Breast epithelium (tissue), 4 donors: ENCODE results near the gene ACCSL. TPM values are rescaled to one million over a fixed set of nuclear protein-coding genes. Genes with fewer than 3 reads are reported as not detected.

Experiments used
- DNase-seq, 2 donors: peaks; one replicate each; pipeline ENCODE4 v3.0.0-alpha.2; 2019; ENCODE audit warnings: low spot score in 2 of 2
- H3K27ac ChIP-seq, 2 donors: fragments of 200-600 bp; sonication (generic) in 1 of 2; one replicate each; pipeline ENCODE4 v1.5.1; 2016 to 2019; ENCODE audit warnings: mild to moderate bottlenecking in 1 of 2
- H3K27me3 ChIP-seq, 2 donors: fragments of 200-600 bp; sonication (generic) in 1 of 2; one replicate each; pipeline versions ENCODE4 v1.5.1 to v1.6.0; 2017 to 2019; ENCODE audit warnings: control low read depth in 1 of 2, mild to moderate bottlenecking in 1 of 2
- H3K36me3 ChIP-seq: fragments of 200-600 bp; one replicate; pipeline ENCODE4 v1.5.1; 2019
- H3K4me1 ChIP-seq, 2 donors: fragments of 200-600 bp; sonication (generic); one replicate each; pipeline ENCODE4 v1.5.1; 2016 to 2019; ENCODE audit warnings: control low read depth in 1 of 2
- H3K4me3 ChIP-seq, 3 donors: fragments of 200-600 bp; sonication (generic); 1 replicate in 2 of 3; 2 replicates in 1 of 3; pipeline ENCODE4 v1.5.1; 2016 to 2019; ENCODE audit warnings: mild to moderate bottlenecking in 3 of 3, moderate library complexity in 2 of 3
- H3K9me3 ChIP-seq, 2 donors: fragments of 200-600 bp; sonication (generic) in 1 of 2; one replicate each; pipeline ENCODE4 v1.5.1; 2016 to 2019; ENCODE audit warnings: control low read depth in 1 of 2
- POLR2A ChIP-seq: fragments of 450-650 bp; IDR thresholded peaks from one replicate; pipeline ENCODE4 v1.6.1; 2016; ENCODE audit warnings: antibody characterized with exemption, mild to moderate bottlenecking, moderate library complexity
- POLR2AphosphoS5 ChIP-seq, 3 donors: sonication (generic); formaldehyde crosslinking; IDR thresholded peaks; one replicate each; pipeline ENCODE4 v1.6.1; 2017; ENCODE audit warnings: antibody characterized with exemption in 3 of 3
- intact Hi-C: fragments of 100-400 bp; cut with DNase I; formaldehyde crosslinking; loops from one replicate; pipeline ENCODE4 v1.15.1; 2023; ENCODE audit warnings: low total_unique reads
- total RNA-seq, 3 donors: library from RNA; depleted of rRNA; stranded (reverse); fragments of >200 nt; gene quantifications; one replicate each; pipeline ENCODE4 v1.1.0, GENCODE V29; 2016
- TF ChIP-seq, protein P1 (sequence below), 3 donors: fragments of 450-650 bp; IDR thresholded peaks; one replicate each; pipeline ENCODE4 v1.5.1; 2016 to 2017; ENCODE audit warnings: antibody characterized with exemption in 3 of 3, mild to moderate bottlenecking in 3 of 3, moderate library complexity in 3 of 3

ACCSL gene
- total RNA-seq, 3 donors from 2014 or later = not detected

GRCh38 chr11:44029507-44029845 is 18.3 kb upstream of the ACCSL start:
- H3K9me3 ChIP-seq = peaks cover 0 to 12% of the 10 kb centered on the region in 2 donors
- H3K27me3 ChIP-seq = no peaks in the 10 kb centered on the region
- intact Hi-C loops = no loop called here
- H3K4me1 ChIP-seq = no peaks in the 10 kb centered on the region
- no peak overlapping the region for H3K4me3 ChIP-seq
- no peaks in the 10 kb centered on the region for H3K36me3 ChIP-seq
- no peak for DNase-seq
- peak overlapping the region in 1 of 2 donors; percentile 10 for H3K27ac ChIP-seq
- TF ChIP-seq POLR2AphosphoS5 (IDR thresholded peaks at IDR 0.05) (no peak), POLR2A (no peak)
- TF ChIP-seq, protein P1, sequence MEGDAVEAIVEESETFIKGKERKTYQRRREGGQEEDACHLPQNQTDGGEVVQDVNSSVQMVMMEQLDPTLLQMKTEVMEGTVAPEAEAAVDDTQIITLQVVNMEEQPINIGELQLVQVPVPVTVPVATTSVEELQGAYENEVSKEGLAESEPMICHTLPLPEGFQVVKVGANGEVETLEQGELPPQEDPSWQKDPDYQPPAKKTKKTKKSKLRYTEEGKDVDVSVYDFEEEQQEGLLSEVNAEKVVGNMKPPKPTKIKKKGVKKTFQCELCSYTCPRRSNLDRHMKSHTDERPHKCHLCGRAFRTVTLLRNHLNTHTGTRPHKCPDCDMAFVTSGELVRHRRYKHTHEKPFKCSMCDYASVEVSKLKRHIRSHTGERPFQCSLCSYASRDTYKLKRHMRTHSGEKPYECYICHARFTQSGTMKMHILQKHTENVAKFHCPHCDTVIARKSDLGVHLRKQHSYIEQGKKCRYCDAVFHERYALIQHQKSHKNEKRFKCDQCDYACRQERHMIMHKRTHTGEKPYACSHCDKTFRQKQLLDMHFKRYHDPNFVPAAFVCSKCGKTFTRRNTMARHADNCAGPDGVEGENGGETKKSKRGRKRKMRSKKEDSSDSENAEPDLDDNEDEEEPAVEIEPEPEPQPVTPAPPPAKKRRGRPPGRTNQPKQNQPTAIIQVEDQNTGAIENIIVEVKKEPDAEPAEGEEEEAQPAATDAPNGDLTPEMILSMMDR (IDR thresholded peaks at IDR 0.05) = no peak

DNA sequence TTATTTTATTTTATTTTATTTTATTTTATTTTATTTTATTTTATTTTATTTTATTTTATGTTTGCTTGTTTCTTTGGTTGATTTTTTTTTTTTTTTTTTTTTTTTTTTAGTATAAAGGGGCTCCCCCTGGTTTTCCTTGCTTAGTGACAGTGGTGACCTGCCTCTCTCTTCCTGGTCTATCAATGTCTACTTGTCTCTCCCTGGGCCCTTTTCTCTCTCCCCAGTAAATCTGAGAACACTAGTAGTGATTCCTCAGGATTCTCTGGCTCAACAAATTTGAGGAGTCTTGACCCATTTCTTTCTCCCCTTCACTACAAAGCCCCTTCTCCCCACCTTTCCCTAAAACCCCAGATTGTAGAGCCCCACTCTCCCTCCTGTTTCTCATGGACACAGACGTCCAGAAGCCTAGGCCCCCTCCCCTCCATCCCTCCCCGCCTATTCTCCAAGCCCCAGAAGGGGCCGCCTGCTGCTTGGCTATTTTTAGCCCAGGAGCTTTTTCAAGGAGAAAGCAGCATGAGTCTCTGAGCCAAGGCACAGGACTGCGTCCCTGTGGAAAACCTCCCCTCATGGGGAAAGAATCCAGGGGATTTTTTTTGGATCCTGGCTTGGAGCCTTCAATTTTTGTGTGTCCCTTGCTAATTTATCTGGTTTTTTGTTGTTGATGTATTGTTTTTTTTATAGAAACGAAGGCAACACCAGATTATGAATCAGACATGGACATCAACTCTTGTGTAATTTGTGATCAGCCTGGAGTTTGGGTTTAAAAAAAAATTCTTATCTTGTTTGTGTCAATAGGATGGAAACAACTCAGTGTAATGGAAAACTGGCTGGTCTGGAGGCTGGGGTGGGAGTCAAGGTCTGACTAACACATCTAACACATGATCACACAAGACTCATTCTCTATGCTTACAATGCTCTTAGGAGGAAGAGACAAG is 17.5 kb upstream of the ACCSL start:
- intact Hi-C loops = loop anchor here (10.0 kb wide), 1 partner anchor 145 kb away; the partner anchor contains the start of gene ALKBH3
- Histone ChIP-seq H3K9me3 (peaks cover 0 to 12% of the 10 kb centered on the region in 2 donors), H3K4me1 (no peaks in the 10 kb centered on the region), H3K36me3 (no peaks in the 10 kb centered on the region), H3K27ac (peak overlapping the region; percentile 75 to 84), H3K4me3 (no peak overlapping the region), H3K27me3 (no peaks in the 10 kb centered on the region)
- DNase-seq = no peak
- TF ChIP-seq, protein P1 (IDR thresholded peaks at IDR 0.05) = no peak
- TF ChIP-seq POLR2AphosphoS5 (IDR thresholded peaks at IDR 0.05) = peak in 2 of 3 donors; percentile 22 to 28

- no peak for DNase-seq
- H3K9me3 ChIP-seq = peaks cover 0 to 7% of the 10 kb centered on the region in 2 donors
- intact Hi-C loops = loop anchor here (10.0 kb wide), 1 partner anchor 146 kb away; the partner anchor contains the start of gene ALKBH3
- no peaks in the 10 kb centered on the region for H3K4me1 ChIP-seq
- H3K36me3 ChIP-seq = no peaks in the 10 kb centered on the region
- TF ChIP-seq POLR2A = no peak
- no peaks in the 10 kb centered on the region for H3K27me3 ChIP-seq
- peak overlapping the region; percentile 75 to 84 for H3K27ac ChIP-seq
- H3K4me3 ChIP-seq = no peak overlapping the region
These were observed 16.8 kb upstream of the ACCSL start for GRCh38 chr11:44030996-44031395.

DNA sequence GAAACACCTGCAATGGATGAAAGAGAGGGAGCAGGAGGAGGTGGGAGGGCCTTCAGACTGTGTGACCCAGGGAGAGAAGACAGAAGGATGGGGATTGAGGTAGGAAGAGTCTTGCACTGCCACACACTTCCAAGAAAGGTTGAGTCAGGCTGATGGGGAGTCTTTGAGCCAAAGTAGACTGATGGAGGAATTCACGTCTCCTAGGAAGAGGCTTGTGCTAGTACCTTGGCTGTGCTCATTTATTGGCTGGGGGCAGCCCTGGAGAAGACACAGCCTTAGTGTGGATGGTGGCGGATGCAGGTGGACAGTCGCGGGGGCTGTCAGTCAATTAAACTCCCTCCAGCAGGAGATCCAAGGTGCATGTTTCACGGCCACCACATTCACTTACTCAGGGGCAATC is 16.2 kb upstream of the ACCSL start:
- Histone ChIP-seq H3K4me3 (no peak overlapping the region), H3K9me3 (peaks cover 0 to 1% of the 10 kb centered on the region in 2 donors), H3K27me3 (no peaks in the 10 kb centered on the region), H3K27ac (peak overlapping the region; percentile 75 to 84), H3K36me3 (no peaks in the 10 kb centered on the region), H3K4me1 (no peaks in the 10 kb centered on the region)
- TF ChIP-seq POLR2A (no peak), POLR2AphosphoS5 (IDR thresholded peaks at IDR 0.05) (no peak)
- TF ChIP-seq, protein P1 (IDR thresholded peaks at IDR 0.05) = no peak
- no peak for DNase-seq
- intact Hi-C loops = loop anchor here (10.0 kb wide), 1 partner anchor 147 kb away; the partner anchor contains the start of gene ALKBH3

GRCh38 chr11:44032299-44033085 is 15.3 kb upstream of the ACCSL start:
- Histone ChIP-seq H3K36me3 (no peaks in the 10 kb centered on the region), H3K9me3 (no peaks in the 10 kb centered on the region), H3K27ac (peak overlapping the region in 1 of 2 donors; percentile 84), H3K4me1 (no peaks in the 10 kb centered on the region), H3K4me3 (no peak overlapping the region), H3K27me3 (no peaks in the 10 kb centered on the region)
- DNase-seq = no peak
- intact Hi-C loops = loop anchor here (10.0 kb wide), 1 partner anchor 148 kb away; the partner anchor contains the start of gene ALKBH3
- TF ChIP-seq, protein P1 (IDR thresholded peaks at IDR 0.05) = no peak
- no peak for TF ChIP-seq POLR2A
- TF ChIP-seq POLR2AphosphoS5 (IDR thresholded peaks at IDR 0.05) = peak in 1 of 3 donors; percentile 49
